Measurements from ENCODE around the gene IL18R1.

- TF ChIP-seq EZH2 (IDR thresholded peaks at IDR 0.05) = no peak
- TF ChIP-seq POLR2AphosphoS5 (IDR thresholded peaks at IDR 0.05; ENCODE audit: borderline replicate concordance, low read depth, low read length) = no peak
- no peak for TF ChIP-seq FOXP2 (optimal IDR thresholded peaks at IDR 0.05; ENCODE audit: control extremely low read depth, extremely low read length, insufficient read depth)
Measured at GRCh38 chr2:102439065-102439695, 83.6 kb downstream of the IL18R1 start.
